Mucosa of stomach (tissue), 1 donor: ENCODE results near the gene ERGIC1.
A peak's percentile ranks its signal among the peaks of the same experiment; 100 is the strongest.

Source experiments
- H3K27me3 ChIP-seq: one replicate; pipeline ENCODE4 v1.7.0; 2013; ENCODE audit warnings: mild to moderate bottlenecking, low read length; ENCODE audit not compliant: control insufficient read depth, insufficient read depth
- H3K36me3 ChIP-seq: one replicate; pipeline ENCODE4 v1.7.0; 2013; ENCODE audit warnings: low read length; ENCODE audit not compliant: control insufficient read depth, insufficient read depth
- H3K4me1 ChIP-seq: one replicate; pipeline ENCODE4 v1.7.0; 2013; ENCODE audit warnings: mild to moderate bottlenecking, low read length; ENCODE audit not compliant: control insufficient read depth, insufficient read depth
- H3K4me3 ChIP-seq: one replicate; pipeline ENCODE4 v1.7.0; 2013; ENCODE audit warnings: low read length
- H3K9ac ChIP-seq: one replicate; pipeline ENCODE4 v1.7.0; 2013; ENCODE audit warnings: mild to moderate bottlenecking, low read length, moderate library complexity
- H3K9me3 ChIP-seq: one replicate; pipeline ENCODE4 v1.7.0; 2013; ENCODE audit warnings: mild to moderate bottlenecking, low read length, moderate library complexity; ENCODE audit not compliant: control insufficient read depth
- donor health status: Pancreatic carcinoma.

The ERGIC1 gene

DNA sequence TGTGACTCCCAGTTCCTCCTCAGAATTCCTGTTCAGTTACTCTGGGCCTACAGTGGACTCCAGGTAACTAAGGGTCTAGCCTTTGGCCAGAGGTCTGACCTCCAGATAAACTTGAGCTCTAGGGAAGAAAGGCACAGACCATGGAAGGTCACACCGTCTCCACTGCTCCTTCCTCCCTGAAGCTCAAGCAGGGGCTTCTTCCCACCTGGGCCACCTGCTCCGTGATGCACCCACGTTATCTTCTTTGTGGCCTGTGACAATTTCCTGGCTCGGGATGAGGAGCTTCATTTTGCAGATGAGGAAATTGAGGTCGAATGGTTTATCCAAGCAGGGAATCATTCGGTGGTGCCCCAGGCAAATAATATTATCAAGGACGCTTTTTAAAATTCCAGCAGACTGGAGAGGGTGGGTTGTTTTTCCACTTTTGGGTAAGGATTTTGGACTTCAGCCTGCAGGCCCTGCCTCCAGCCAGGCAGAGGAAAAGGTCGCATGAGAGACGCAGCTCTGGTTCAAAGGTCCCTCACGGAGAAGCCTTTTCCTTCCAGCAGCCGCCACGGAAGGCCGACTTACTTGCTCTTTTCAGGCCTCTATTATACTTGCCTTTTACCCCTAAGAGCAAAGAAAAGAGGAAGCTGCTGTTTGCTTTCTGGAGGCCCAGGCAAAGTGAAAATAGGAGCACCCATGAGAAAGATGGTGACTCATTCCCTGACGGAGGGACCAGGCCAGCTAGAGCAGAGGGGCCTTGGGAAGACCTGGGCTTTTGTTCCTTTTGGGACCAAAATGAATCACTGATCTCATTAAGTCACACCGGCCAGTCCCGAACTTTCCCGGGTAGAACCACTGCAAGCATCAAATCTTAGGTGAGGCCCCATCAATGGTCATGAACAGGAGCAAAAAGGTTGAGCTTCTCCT, 40.2 kb upstream of the ERGIC1 start:
- H3K4me1 ChIP-seq, result peaks cover 50% of the 10 kb centered on the region
- H3K27me3 ChIP-seq, result no peaks in the 10 kb centered on the region
- H3K36me3 ChIP-seq, result no peaks in the 10 kb centered on the region
- no peak overlapping the region for H3K4me3 ChIP-seq
- H3K9ac ChIP-seq, result no peak overlapping the region
- no peaks in the 10 kb centered on the region for H3K9me3 ChIP-seq

DNA sequence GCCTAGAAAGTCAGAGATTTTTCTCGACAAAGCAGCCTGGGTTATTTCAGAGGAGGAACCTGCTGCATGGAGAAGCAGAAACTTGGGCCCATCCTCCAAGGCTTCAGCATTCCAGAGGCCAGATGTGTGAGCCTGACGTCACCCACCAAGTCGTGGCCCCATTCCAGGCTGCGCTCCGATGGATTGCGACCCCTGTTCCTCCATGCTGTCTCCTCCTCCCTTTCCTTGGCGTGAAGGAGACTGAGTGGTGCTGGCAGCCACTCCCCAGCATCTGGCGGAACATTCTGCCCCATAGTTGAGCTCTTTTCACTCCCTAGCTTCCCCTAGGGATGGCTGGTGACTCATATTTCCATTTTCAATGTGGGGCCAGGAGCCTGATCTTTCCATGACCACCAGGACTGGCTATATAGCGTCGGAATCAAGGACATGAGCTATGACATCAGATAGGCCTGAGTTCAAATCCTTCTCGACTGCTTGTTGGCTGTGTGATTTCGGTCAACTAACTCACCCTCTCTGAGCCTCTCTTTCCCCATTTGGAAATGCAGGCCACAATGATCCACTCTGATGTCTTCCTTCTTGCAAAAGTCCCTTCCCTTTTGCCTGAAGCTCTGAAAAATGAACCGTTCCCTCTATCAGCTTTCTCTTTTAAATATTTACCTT, 38.6 kb upstream of the ERGIC1 start:
- H3K4me3 ChIP-seq, result no peak overlapping the region
- peak overlapping the region; percentile 25 for H3K9ac ChIP-seq
- H3K4me1 ChIP-seq, result peaks cover 41% of the 10 kb centered on the region

DNA sequence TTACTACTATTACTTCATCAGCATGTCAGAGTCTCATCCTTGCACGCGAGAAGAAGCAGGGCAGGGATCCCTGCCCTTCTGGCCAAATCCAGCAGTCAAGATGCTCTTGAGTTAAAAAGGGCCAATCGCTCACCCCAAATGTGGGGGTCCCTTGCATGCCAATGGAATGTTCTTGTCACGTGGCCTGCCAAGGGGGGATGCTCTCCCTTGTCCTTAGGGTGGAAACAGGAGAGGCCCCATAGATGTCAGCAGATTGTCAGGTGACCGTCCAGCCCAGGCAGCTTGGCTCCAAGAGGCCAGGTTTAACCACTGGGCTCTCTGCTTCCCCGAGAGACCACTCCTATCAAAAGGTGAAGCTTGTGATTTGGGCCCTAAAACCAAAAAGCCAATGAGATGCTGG, 37.7 kb upstream of the ERGIC1 start:
- no peaks in the 10 kb centered on the region for H3K27me3 ChIP-seq
- H3K36me3 ChIP-seq, result no peaks in the 10 kb centered on the region
- no peak overlapping the region for H3K4me3 ChIP-seq
- H3K9ac ChIP-seq, result no peak overlapping the region
- peaks cover 41% of the 10 kb centered on the region for H3K4me1 ChIP-seq
- no peaks in the 10 kb centered on the region for H3K9me3 ChIP-seq

More for the DNA sequence above, 38.6 kb upstream of the ERGIC1 start:
- Histone ChIP-seq H3K27me3 (no peaks in the 10 kb centered on the region), H3K36me3 (no peaks in the 10 kb centered on the region), H3K9me3 (no peaks in the 10 kb centered on the region)

DNA sequence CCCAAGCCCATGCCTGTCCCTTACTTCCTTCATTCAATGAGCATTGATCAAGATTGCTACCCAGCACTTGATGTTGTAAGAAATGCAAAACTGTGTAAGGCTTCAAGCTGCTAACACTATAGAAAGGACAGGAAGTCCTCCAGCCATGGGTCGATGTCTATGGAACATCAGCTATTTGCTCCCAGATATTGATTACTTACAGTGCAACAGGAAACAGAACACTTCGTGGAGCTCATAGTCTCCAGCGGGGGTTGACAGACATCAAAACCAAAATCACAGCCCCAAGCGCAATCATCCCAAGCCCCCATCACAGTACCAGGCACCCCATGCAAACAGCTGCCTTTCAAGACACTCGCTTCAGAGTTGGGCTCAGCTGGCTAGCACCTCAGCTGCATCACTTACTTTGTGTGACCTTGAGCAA, 36.3 kb upstream of the ERGIC1 start:
- Histone ChIP-seq H3K9me3 (no peaks in the 10 kb centered on the region), H3K36me3 (no peaks in the 10 kb centered on the region), H3K27me3 (no peaks in the 10 kb centered on the region), H3K4me3 (no peak overlapping the region), H3K9ac (no peak overlapping the region), H3K4me1 (peaks cover 41% of the 10 kb centered on the region)

- Histone ChIP-seq H3K36me3 (no peaks in the 10 kb centered on the region), H3K4me3 (no peak overlapping the region), H3K4me1 (peaks cover 35% of the 10 kb centered on the region), H3K27me3 (no peaks in the 10 kb centered on the region), H3K9ac (no peak overlapping the region), H3K9me3 (no peaks in the 10 kb centered on the region)
These were observed 35.4 kb upstream of the ERGIC1 start for GRCh38 chr5:172798422-172799215.

DNA sequence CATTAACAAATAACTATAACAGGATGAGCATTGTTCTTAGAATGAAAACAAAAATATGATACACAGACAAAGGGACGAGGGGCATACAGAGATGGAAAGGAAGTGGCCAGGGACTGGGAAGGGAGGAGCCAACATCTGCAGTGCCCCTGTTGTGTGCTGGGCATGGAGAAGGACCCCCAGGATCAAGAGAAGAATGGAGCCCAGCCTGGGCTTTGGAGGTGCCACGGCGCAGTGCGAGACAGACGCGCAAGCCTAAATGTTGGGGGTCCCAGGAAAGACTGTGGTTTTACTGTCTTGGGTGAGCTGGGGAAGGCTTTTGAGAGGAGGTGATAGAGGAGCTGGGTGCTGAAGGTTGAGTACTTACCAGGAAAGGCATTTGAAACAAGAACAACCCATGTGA, 34.6 kb upstream of the ERGIC1 start:
- Histone ChIP-seq H3K4me3 (no peak overlapping the region), H3K9me3 (no peaks in the 10 kb centered on the region), H3K36me3 (no peaks in the 10 kb centered on the region), H3K4me1 (peaks cover 27% of the 10 kb centered on the region), H3K27me3 (no peaks in the 10 kb centered on the region), H3K9ac (no peak overlapping the region)

DNA sequence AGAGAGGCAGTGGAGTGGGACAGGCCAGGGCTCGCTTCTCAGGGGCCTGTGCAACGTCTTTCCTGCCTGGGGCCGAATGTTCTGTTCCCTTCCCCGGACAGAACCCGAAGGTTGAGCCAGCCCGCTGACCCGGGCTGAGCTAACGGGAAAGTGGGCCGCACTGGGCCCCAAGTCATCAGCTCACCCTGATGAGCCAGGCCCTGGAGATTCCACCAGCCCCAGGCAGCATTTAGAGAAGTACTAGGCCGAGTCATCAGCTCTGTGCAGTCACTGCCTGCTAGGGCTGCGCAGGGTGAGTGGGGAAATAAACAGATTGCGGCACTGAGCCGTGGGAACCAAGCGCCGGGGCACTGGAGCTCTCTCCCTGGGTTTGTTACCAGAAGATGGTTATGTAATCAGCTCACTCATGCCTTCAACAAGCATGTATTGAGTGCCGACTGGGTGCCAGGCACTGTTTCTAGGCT, 33.9 kb upstream of the ERGIC1 start:
- Histone ChIP-seq H3K9ac (no peak overlapping the region), H3K4me1 (peaks cover 25% of the 10 kb centered on the region), H3K9me3 (no peaks in the 10 kb centered on the region), H3K36me3 (no peaks in the 10 kb centered on the region), H3K4me3 (no peak overlapping the region), H3K27me3 (no peaks in the 10 kb centered on the region)

DNA sequence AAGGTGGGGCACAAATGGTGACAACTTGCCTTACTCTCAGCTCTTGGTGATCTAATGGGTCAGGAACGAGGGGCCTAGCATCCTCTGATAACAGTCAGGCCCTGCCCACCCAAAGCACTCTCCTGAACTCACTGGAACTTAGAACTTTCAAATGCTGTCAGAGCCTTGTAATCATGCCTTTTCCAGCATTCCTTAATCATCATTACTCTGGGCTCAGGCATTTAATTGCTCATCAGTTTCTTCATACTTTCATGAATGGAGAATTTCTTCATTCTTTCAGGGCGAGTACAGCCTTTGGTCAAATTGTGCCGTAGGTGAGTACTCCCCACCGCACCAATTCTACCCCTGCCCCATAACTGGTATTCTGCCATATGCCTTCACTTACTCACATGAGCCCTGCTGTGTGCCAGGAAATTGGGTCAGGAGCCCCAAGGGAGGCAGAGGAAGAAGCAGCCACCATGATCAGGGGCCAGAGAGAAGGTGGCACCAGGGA, 32.8 kb upstream of the ERGIC1 start:
- Histone ChIP-seq H3K9me3 (no peaks in the 10 kb centered on the region), H3K27me3 (no peaks in the 10 kb centered on the region), H3K4me1 (peaks cover 17% of the 10 kb centered on the region), H3K4me3 (no peak overlapping the region), H3K36me3 (no peaks in the 10 kb centered on the region), H3K9ac (no peak overlapping the region)

DNA sequence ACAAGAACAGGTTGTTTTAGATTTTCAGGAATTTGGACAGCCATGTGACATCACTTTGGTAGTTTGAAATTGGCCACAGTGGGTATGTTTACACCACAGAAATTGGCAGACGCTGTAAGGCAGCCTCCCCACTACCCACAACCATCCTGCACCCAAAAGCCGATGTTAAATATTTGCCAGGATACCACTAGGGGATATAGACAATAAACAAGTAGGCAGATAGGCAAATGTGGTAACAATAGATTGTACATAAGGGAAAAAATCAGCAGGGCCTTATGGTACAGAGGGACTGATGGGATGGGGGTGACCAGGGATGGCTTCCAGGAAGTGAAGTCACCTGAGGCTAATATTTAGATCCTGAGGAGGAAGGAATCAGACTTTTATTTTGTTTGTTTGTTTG, 31.9 kb upstream of the ERGIC1 start:
- no peaks in the 10 kb centered on the region for H3K27me3 ChIP-seq
- H3K4me3 ChIP-seq, result no peak overlapping the region
- no peaks in the 10 kb centered on the region for H3K9me3 ChIP-seq
- H3K4me1 ChIP-seq, result peaks cover 23% of the 10 kb centered on the region
- H3K9ac ChIP-seq, result no peak overlapping the region
- H3K36me3 ChIP-seq, result no peaks in the 10 kb centered on the region

DNA sequence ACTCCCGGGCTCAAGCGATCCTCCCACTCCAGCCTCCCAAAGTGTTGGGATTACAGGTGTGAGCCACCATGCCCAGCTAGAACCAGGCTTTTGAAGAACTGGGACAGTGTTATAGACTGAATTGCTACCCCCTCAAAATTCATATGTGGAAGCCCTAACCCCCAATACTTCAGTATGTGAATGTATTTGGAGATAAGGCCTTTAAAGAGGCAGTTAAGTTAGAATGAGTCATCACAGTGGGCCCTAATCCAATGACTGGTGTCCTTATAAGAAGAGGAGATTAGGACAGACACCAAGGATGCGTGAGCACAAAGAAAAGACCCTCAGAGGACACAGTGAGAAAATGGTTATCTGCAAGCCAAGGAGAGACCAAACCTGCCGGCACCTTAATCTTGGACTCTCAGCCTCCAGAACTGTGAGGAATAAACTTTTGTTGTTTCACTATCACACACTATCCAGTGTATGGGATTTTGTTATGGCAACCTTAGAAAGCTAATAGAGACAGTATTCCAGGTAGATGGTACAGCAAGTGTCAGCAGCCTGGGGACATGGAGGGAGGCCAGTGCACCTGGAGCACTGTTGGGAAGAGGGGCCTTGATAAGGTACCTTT, 31.4 kb upstream of the ERGIC1 start:
- Histone ChIP-seq H3K27me3 (no peaks in the 10 kb centered on the region), H3K9ac (no peak overlapping the region), H3K4me1 (peaks cover 26% of the 10 kb centered on the region)

DNA sequence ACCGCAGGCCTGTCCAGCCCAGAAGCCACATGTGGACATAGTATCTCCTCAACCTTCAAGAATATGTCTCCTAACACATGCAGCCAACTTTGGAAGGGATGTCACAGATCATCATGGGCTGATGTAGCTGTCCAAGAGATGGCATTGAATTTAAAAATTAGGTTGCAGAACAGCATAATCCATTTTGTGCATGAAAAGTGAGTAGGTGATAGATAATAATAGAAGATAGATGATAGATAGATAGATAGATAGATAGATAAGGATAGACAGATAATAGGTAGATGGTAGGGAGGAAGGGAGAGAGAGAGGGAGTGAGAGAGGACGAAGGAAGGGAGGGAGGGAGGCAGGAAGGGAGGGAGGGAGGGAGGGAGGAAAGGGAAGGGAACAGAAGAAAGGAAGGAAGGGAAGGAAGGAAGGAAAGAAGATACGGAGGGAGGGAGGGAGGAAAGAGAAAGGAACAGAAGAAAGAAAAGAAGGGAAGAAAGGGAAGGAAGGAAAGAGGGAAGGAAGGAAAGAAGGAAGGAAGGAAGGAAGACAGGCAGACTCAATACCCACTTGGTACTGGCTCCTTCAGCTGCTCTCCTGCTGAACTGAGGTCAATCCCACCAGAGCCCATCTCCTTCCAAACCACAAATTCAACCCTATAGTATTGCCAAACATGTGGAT, 28.9 kb upstream of the ERGIC1 start:
- Histone ChIP-seq H3K4me1 (peaks cover 24% of the 10 kb centered on the region), H3K27me3 (no peaks in the 10 kb centered on the region), H3K9me3 (no peaks in the 10 kb centered on the region), H3K9ac (no peak overlapping the region), H3K4me3 (no peak overlapping the region), H3K36me3 (no peaks in the 10 kb centered on the region)

More for the DNA sequence above, 31.4 kb upstream of the ERGIC1 start:
- H3K9me3 ChIP-seq, result no peaks in the 10 kb centered on the region
- H3K36me3 ChIP-seq, result no peaks in the 10 kb centered on the region
- H3K4me3 ChIP-seq, result no peak overlapping the region
